Nephron (organoid): ENCODE measurements around the gene USO1.

Source experiments
- H3K27ac Mint-ChIP-seq, 3 experiments: 2 replicates each; pipeline ENCODE4 v1.8.0; 2020; ENCODE audit warnings: mixed read lengths in 3 of 3, mild to moderate bottlenecking in 2 of 3, moderate library complexity in 1 of 3
- H3K27me3 Mint-ChIP-seq: 2 replicates; pipeline ENCODE4 v1.8.0; 2021; ENCODE audit warnings: low read depth, mild to moderate bottlenecking, moderate library complexity, mixed read lengths
- H3K36me3 Mint-ChIP-seq: 2 replicates; pipeline ENCODE4 v1.8.0; 2020; ENCODE audit warnings: low read depth, mixed read lengths
- H3K4me1 Mint-ChIP-seq: 2 replicates; pipeline ENCODE4 v1.8.0; 2020; ENCODE audit warnings: mixed read lengths
- H3K4me3 Mint-ChIP-seq, 3 experiments: 2 replicates each; pipeline ENCODE4 v1.8.0; 2020; ENCODE audit warnings: mild to moderate bottlenecking in 3 of 3, mixed read lengths in 3 of 3, moderate library complexity in 2 of 3
- H3K9me3 Mint-ChIP-seq: 2 replicates; pipeline ENCODE4 v1.8.0; 2020; ENCODE audit warnings: mixed read lengths
- TF ChIP-seq, protein P1 (sequence below), 3 experiments: fragments of 200-600 bp; sonication (generic); IDR thresholded peaks; one replicate each; pipeline ENCODE4 v1.5.0; 2021; ENCODE audit warnings: antibody characterized with exemption in 3 of 3; ENCODE audit not compliant: unreplicated experiment in 3 of 3

Gene USO1

GRCh38 chr4:75830906-75831305, 106.5 kb downstream of the USO1 start:
- Mint-ChIP-seq H3K9me3 (no peaks in the 10 kb centered on the region), H3K4me3 (no peak overlapping the region), H3K4me1 (no peaks in the 10 kb centered on the region), H3K27ac (no peak overlapping the region), H3K36me3 (no peaks in the 10 kb centered on the region), H3K27me3 (no peaks in the 10 kb centered on the region)
- TF ChIP-seq, protein P1, sequence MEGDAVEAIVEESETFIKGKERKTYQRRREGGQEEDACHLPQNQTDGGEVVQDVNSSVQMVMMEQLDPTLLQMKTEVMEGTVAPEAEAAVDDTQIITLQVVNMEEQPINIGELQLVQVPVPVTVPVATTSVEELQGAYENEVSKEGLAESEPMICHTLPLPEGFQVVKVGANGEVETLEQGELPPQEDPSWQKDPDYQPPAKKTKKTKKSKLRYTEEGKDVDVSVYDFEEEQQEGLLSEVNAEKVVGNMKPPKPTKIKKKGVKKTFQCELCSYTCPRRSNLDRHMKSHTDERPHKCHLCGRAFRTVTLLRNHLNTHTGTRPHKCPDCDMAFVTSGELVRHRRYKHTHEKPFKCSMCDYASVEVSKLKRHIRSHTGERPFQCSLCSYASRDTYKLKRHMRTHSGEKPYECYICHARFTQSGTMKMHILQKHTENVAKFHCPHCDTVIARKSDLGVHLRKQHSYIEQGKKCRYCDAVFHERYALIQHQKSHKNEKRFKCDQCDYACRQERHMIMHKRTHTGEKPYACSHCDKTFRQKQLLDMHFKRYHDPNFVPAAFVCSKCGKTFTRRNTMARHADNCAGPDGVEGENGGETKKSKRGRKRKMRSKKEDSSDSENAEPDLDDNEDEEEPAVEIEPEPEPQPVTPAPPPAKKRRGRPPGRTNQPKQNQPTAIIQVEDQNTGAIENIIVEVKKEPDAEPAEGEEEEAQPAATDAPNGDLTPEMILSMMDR (IDR thresholded peaks at IDR 0.05; ENCODE audit: unreplicated experiment in 3 of 3) = no peak

DNA sequence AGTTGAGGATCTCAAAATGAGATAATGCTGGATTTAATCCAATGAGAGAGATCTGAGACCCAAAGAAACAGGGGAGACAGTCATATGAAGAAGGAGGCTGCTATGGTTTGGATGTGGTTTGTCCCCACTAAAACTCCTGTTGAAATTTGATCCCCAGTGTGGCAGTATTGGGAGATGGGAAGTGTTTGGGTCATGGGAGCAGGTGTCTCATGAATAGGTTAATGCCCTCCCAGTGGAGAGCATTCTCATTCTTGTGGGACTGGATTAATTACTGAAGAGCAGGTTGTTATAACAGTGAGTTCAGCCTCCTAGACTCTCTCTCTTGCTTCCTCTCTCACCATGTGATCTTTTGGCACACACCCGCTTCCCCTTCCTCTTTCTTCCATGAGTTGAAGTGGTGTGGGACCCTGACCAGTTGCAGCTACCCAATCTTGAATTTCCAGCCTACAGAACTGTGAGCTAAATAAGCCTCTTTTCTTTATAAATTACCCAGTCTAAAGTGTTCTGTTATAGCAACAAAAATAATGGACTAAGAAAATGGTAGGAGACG, 107.6 kb downstream of the USO1 start:
- no peaks in the 10 kb centered on the region for H3K4me1 Mint-ChIP-seq
- H3K27me3 Mint-ChIP-seq = no peaks in the 10 kb centered on the region
- TF ChIP-seq, protein P1 (IDR thresholded peaks at IDR 0.05; ENCODE audit: unreplicated experiment in 3 of 3) = no peak
- H3K9me3 Mint-ChIP-seq = no peaks in the 10 kb centered on the region
- H3K27ac Mint-ChIP-seq = no peak overlapping the region
- H3K4me3 Mint-ChIP-seq = no peak overlapping the region
- no peaks in the 10 kb centered on the region for H3K36me3 Mint-ChIP-seq

GRCh38 chr4:75834095-75834771, 109.9 kb downstream of the USO1 start:
- Mint-ChIP-seq H3K4me3 (no peak overlapping the region), H3K4me1 (no peaks in the 10 kb centered on the region), H3K27me3 (no peaks in the 10 kb centered on the region), H3K27ac (no peak overlapping the region), H3K9me3 (no peaks in the 10 kb centered on the region), H3K36me3 (no peaks in the 10 kb centered on the region)
- TF ChIP-seq, protein P1 (IDR thresholded peaks at IDR 0.05; ENCODE audit: unreplicated experiment in 3 of 3) = no peak

GRCh38 chr4:75834772-75835154, 110.4 kb downstream of the USO1 start:
- TF ChIP-seq, protein P1 (IDR thresholded peaks at IDR 0.05; ENCODE audit: unreplicated experiment in 3 of 3) = no peak
- Mint-ChIP-seq H3K36me3 (no peaks in the 10 kb centered on the region), H3K27ac (no peak overlapping the region), H3K27me3 (no peaks in the 10 kb centered on the region), H3K4me3 (no peak overlapping the region), H3K9me3 (no peaks in the 10 kb centered on the region), H3K4me1 (no peaks in the 10 kb centered on the region)

DNA sequence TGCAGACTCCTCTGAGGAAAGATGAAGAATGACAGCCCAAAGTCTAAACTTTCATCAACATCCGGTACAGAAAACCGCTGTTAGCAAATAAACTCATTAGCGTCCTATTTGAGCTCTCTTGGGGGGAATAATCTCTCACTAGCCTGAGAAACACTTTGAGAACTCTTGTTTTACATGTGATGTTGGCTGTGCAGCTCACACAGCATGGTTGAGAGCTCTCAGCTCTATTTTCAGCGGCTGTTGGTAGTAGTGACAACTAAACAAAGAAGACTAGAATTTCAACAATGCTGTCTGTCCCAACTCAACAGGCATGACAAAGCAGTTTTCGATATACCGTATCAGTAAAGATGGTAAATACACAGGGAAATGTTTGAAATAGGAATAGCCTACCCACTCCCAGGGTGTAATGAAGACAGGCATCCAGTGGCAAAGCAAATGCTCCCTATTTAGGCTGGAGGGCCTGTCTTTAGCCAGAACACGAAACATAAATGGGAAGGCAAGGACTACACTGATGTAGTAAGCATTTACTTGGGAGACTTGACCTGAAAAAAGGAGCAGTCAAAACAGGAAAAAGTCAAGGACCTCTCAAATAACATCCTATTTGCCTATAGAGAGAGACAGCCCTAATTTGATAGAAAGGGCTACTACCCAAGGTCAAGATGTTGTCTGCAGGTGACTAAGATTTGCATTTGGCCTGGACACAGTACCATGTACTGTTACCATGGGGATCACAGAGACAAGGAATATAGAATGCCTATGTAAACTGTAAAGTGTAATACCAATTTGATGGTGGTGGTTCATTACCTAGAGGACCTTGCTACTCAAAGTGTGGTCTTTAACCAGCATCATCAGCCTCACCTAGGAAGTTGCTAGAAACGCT, 117.5 kb downstream of the USO1 start:
- Mint-ChIP-seq H3K27me3 (no peaks in the 10 kb centered on the region), H3K4me3 (no peak overlapping the region), H3K4me1 (peaks cover 14% of the 10 kb centered on the region), H3K9me3 (no peaks in the 10 kb centered on the region), H3K27ac (peak overlapping the region in 2 of 3 experiments; percentile 10 to 30), H3K36me3 (no peaks in the 10 kb centered on the region)
- TF ChIP-seq, protein P1 (IDR thresholded peaks at IDR 0.05; ENCODE audit: unreplicated experiment in 3 of 3) = no peak
